ENCODE data around the gene TACR2. TPM values are rescaled to one million over a fixed set of nuclear protein-coding genes. Genes with fewer than 3 reads are reported as not detected.

TACR2 gene
- total RNA-seq, 2 donors from 2014 or later, result not detected

DNA sequence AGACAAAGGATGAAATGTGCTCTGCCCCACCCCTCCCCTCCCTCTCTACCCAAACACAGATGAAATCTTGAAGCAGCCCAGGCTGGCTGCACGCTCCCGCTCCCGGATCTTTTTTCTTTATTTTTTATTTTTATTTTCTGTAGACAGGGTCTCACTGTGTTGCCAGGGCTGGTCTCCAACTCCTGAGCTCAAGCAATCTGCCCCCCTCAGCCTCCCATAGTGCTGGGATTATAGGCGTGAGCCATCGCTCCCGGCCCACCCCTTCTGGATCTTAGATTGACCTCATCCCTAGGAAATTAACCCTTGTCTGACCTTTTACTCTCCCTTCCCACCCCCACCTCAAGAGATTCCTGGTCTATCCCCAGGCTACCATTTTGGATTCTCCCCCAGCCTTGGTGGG is 14.3 kb downstream of the TACR2 start:
- H3K36me3 Mint-ChIP-seq (ENCODE audit: low read depth), result peaks cover 34% of the 10 kb centered on the region
- Histone ChIP-seq H3K27me3 (ENCODE audit: control insufficient read depth, insufficient read depth, low read length, poor library complexity, severe bottlenecking) (no peaks in the 10 kb centered on the region), H3K4me3 (ENCODE audit: low read length) (no peak overlapping the region), H3K9me3 (ENCODE audit: control insufficient read depth, low read length) (no peaks in the 10 kb centered on the region), H3K4me1 (ENCODE audit: control insufficient read depth, insufficient read depth, low read length) (no peaks in the 10 kb centered on the region), H3K36me3 (ENCODE audit: control insufficient read depth, insufficient read depth, low read length) (peaks cover 6% of the 10 kb centered on the region), H3K9ac (ENCODE audit: extremely low read depth, low read length, poor library complexity, severe bottlenecking) (no peak overlapping the region), H3K27ac (ENCODE audit: low read depth, low read length) (no peak overlapping the region)
- no peak for DNase-seq
- no peak overlapping the region for H3K4me3 Mint-ChIP-seq
- peak overlapping the region; percentile 13 for H3K27ac Mint-ChIP-seq
- no peaks in the 10 kb centered on the region for H3K27me3 Mint-ChIP-seq (ENCODE audit: insufficient read depth)
- no peaks in the 10 kb centered on the region for H3K9me3 Mint-ChIP-seq
- 83 to 95% methylated on average over 3 to 6 of the region's 6 CpGs for WGBS, 2 experiments (ENCODE audit: insufficient coverage in 1 of 2, insufficient read length in 1 of 2)
- peaks cover 10% of the 10 kb centered on the region for H3K4me1 Mint-ChIP-seq
- no peak for TF ChIP-seq CTCF (conservative IDR thresholded peaks at IDR 0.05)

DNA sequence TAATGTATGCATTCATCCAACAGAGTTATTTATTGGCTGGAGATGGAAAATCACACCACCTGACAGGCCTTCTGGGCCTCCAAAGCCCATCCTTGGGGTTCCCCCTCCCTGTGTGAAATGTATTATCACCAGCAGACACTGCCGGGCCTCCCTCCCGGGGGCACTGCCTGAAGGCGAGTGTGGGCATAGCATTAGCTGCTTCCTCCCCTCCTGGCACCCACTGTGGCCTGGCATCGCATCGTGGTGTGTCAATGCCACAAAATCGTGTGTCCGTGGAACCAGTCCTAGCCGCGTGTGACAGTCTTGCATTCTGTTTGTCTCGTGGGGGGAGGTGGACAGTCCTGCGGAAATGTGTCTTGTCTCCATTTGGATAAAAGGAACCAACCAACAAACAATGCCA is 15.3 kb downstream of the TACR2 start:
- Mint-ChIP-seq H3K4me3 (no peak overlapping the region), H3K27ac (no peak overlapping the region), H3K4me1 (peaks cover 5% of the 10 kb centered on the region), H3K9me3 (no peaks in the 10 kb centered on the region), H3K27me3 (ENCODE audit: insufficient read depth) (no peaks in the 10 kb centered on the region), H3K36me3 (ENCODE audit: low read depth) (peaks cover 41% of the 10 kb centered on the region)
- no peak for TF ChIP-seq CTCF (conservative IDR thresholded peaks at IDR 0.05)
- no peak overlapping the region for H3K27ac ChIP-seq (ENCODE audit: low read depth, low read length)
- H3K9me3 ChIP-seq (ENCODE audit: control insufficient read depth, low read length), result no peaks in the 10 kb centered on the region
- no peaks in the 10 kb centered on the region for H3K4me1 ChIP-seq (ENCODE audit: control insufficient read depth, insufficient read depth, low read length)
- H3K9ac ChIP-seq (ENCODE audit: extremely low read depth, low read length, poor library complexity, severe bottlenecking), result no peak overlapping the region
- DNase-seq, result no peak
- 92 to 96% methylated on average over 9 to 11 of the region's 11 CpGs for WGBS, 2 experiments (ENCODE audit: insufficient coverage in 1 of 2, insufficient read length in 1 of 2)
- no peak overlapping the region for H3K4me3 ChIP-seq (ENCODE audit: low read length)
- H3K27me3 ChIP-seq (ENCODE audit: control insufficient read depth, insufficient read depth, low read length, poor library complexity, severe bottlenecking), result no peaks in the 10 kb centered on the region
- peaks cover 9% of the 10 kb centered on the region for H3K36me3 ChIP-seq (ENCODE audit: control insufficient read depth, insufficient read depth, low read length)

DNA sequence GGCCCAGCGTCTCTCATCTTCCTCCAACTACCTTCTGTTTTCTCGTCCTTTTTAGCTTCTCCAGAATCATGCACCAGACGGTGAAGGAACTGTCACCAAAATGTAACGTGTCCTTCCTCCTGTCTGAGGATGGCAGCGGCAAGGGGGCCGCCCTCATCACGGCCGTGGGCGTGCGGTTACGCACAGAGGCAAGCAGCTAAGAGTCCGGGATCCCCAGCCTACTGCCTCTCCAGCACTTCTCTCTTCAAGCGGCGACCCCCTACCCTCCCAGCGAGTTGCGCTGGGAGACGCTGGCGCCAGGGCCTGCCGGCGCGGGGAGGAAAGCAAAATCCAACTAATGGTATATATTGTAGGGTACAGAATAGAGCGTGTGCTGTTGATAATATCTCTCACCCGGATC is 15.8 kb downstream of the TACR2 start:
- H3K27ac Mint-ChIP-seq, result no peak overlapping the region
- peaks cover 43% of the 10 kb centered on the region for H3K36me3 Mint-ChIP-seq (ENCODE audit: low read depth)

More for the DNA sequence above, 15.8 kb downstream of the TACR2 start:
- peaks cover under 1% of the 10 kb centered on the region for H3K4me1 Mint-ChIP-seq
- H3K27me3 ChIP-seq (ENCODE audit: control insufficient read depth, insufficient read depth, low read length, poor library complexity, severe bottlenecking), result no peaks in the 10 kb centered on the region
- H3K36me3 ChIP-seq (ENCODE audit: control insufficient read depth, insufficient read depth, low read length), result peaks cover 9% of the 10 kb centered on the region
- no peaks in the 10 kb centered on the region for H3K9me3 ChIP-seq (ENCODE audit: control insufficient read depth, low read length)
- WGBS, 2 experiments (ENCODE audit: insufficient coverage in 1 of 2, insufficient read length in 1 of 2), result 91 to 95% methylated on average over 14 to 19 of the region's 23 CpGs
- H3K4me3 Mint-ChIP-seq, result no peak overlapping the region
- no peak for TF ChIP-seq CTCF (conservative IDR thresholded peaks at IDR 0.05)
- no peaks in the 10 kb centered on the region for H3K27me3 Mint-ChIP-seq (ENCODE audit: insufficient read depth)
- no peak overlapping the region for H3K27ac ChIP-seq (ENCODE audit: low read depth, low read length)
- H3K4me1 ChIP-seq (ENCODE audit: control insufficient read depth, insufficient read depth, low read length), result no peaks in the 10 kb centered on the region
- H3K9ac ChIP-seq (ENCODE audit: extremely low read depth, low read length, poor library complexity, severe bottlenecking), result no peak overlapping the region
- DNase-seq, result no peak
- H3K4me3 ChIP-seq (ENCODE audit: low read length), result no peak overlapping the region
- no peaks in the 10 kb centered on the region for H3K9me3 Mint-ChIP-seq
